Measurements from ENCODE around the gene GLIS1.

GLIS1 gene

GRCh38 chr1:53519421-53519820 lies 219.5 kb downstream of the GLIS1 start:
- no peak overlapping the region for H3K4me3 ChIP-seq (ENCODE audit: low read depth in 1 of 5, low read length in 5 of 5)
- H3K9me3 ChIP-seq (ENCODE audit: control insufficient read depth in 5 of 5, low read length in 5 of 5) = no peaks in the 10 kb centered on the region
- no peak overlapping the region for H3K27ac ChIP-seq (ENCODE audit: low read depth, low read length)
- no peaks in the 10 kb centered on the region for H3K4me1 ChIP-seq (ENCODE audit: control insufficient read depth in 5 of 5, insufficient read depth in 5 of 5, low read length in 5 of 5)
- H3K9ac ChIP-seq (ENCODE audit: low read length in 5 of 5) = no peak overlapping the region
- no peaks in the 10 kb centered on the region for H3K27me3 ChIP-seq (ENCODE audit: control insufficient read depth in 5 of 5, insufficient read depth in 4 of 5, low read length in 5 of 5)
- H3K36me3 ChIP-seq (ENCODE audit: control insufficient read depth in 5 of 5, insufficient read depth in 5 of 5, low read length in 5 of 5) = no peaks in the 10 kb centered on the region

DNA sequence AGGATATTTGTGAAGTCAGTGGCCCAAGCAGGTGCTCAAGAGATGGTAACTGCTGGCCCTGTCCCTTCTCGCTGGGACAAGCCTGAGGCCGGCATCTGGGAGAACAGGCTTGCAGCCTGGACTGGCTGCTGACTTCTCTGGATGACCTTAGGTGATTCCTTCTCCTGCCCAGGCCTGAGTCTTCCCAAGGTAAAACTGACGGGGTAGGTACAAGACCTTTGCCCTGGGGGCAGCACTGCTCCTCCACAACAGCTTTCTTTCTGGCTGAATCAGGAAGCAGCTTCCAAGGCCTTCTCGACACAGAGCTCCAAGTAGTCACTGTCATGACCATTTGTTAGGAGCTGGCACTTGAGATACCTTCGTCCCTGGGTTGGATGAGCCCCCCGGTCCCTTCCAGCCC lies 220.2 kb downstream of the GLIS1 start:
- Histone ChIP-seq H3K4me1 (ENCODE audit: control insufficient read depth in 5 of 5, insufficient read depth in 5 of 5, low read length in 5 of 5) (no peaks in the 10 kb centered on the region), H3K27me3 (ENCODE audit: control insufficient read depth in 5 of 5, insufficient read depth in 4 of 5, low read length in 5 of 5) (no peaks in the 10 kb centered on the region), H3K27ac (ENCODE audit: low read depth, low read length) (no peak overlapping the region), H3K36me3 (ENCODE audit: control insufficient read depth in 5 of 5, insufficient read depth in 5 of 5, low read length in 5 of 5) (no peaks in the 10 kb centered on the region), H3K9ac (ENCODE audit: low read length in 5 of 5) (no peak overlapping the region), H3K9me3 (ENCODE audit: control insufficient read depth in 5 of 5, low read length in 5 of 5) (no peaks in the 10 kb centered on the region), H3K4me3 (ENCODE audit: low read depth in 1 of 5, low read length in 5 of 5) (no peak overlapping the region)

DNA sequence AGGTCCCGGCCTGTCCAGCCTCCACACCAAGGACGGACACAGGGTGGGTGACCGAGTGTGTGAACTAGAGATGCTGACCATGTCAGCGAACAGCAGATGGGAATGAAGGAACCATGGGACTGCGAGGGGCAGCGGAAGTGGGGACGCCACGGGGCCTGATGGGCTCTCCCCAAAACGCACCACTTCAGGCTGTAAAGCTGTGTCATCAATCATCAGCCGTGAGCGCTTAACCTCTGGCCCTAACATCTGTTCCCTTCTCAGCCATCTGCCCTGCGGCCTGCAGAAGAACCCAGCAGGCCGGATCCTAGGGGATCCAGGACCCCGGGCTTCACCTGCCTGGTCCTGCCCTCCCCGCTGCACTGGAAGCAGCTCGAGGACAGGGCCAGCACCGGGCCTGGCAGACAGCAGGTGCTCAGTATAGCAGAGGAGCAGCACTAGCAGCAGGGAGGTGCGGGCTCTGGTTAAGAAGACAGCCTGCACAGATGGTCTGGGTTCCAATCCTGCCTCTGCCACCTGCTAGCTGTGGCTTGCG lies 221.1 kb downstream of the GLIS1 start:
- no peaks in the 10 kb centered on the region for H3K9me3 ChIP-seq (ENCODE audit: control insufficient read depth in 5 of 5, low read length in 5 of 5)
- no peaks in the 10 kb centered on the region for H3K4me1 ChIP-seq (ENCODE audit: control insufficient read depth in 5 of 5, insufficient read depth in 5 of 5, low read length in 5 of 5)
- no peak overlapping the region for H3K9ac ChIP-seq (ENCODE audit: low read length in 5 of 5)
- H3K27me3 ChIP-seq (ENCODE audit: control insufficient read depth in 5 of 5, insufficient read depth in 4 of 5, low read length in 5 of 5) = no peaks in the 10 kb centered on the region
- H3K4me3 ChIP-seq (ENCODE audit: low read depth in 1 of 5, low read length in 5 of 5) = no peak overlapping the region
- H3K27ac ChIP-seq (ENCODE audit: low read depth, low read length) = no peak overlapping the region
- no peaks in the 10 kb centered on the region for H3K36me3 ChIP-seq (ENCODE audit: control insufficient read depth in 5 of 5, insufficient read depth in 5 of 5, low read length in 5 of 5)

- Histone ChIP-seq H3K27me3 (ENCODE audit: control insufficient read depth in 5 of 5, insufficient read depth in 4 of 5, low read length in 5 of 5) (no peaks in the 10 kb centered on the region), H3K4me1 (ENCODE audit: control insufficient read depth in 5 of 5, insufficient read depth in 5 of 5, low read length in 5 of 5) (peaks cover 0 to 4% (median 0%) of the 10 kb centered on the region in 5 donors), H3K9me3 (ENCODE audit: control insufficient read depth in 5 of 5, low read length in 5 of 5) (no peaks in the 10 kb centered on the region), H3K4me3 (ENCODE audit: low read depth in 1 of 5, low read length in 5 of 5) (no peak overlapping the region), H3K36me3 (ENCODE audit: control insufficient read depth in 5 of 5, insufficient read depth in 5 of 5, low read length in 5 of 5) (no peaks in the 10 kb centered on the region), H3K9ac (ENCODE audit: low read length in 5 of 5) (no peak overlapping the region), H3K27ac (ENCODE audit: low read depth, low read length) (no peak overlapping the region)
Observed at GRCh38 chr1:53517109-53517508, 221.9 kb downstream of the GLIS1 start.

DNA sequence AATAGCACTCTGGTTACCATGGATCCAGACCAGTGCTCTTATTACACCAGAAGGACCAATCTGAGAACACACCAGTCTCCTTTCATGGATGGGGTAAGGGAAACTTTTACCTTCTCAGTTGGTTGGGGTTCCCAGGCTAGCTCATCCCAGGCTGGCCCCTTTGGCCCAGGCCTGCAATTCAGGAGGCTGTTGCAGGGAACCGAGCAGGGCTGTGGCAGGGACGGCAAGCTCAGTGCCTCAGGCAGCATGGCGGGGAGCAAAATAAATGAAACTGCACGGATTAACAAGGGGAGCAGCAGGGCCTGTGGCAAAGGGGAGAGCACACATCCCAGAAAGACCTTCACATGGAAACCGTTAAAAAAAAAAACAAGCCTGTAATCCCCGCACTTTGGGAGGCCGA lies 222.8 kb downstream of the GLIS1 start:
- Histone ChIP-seq H3K36me3 (ENCODE audit: control insufficient read depth in 5 of 5, insufficient read depth in 5 of 5, low read length in 5 of 5) (no peaks in the 10 kb centered on the region), H3K27me3 (ENCODE audit: control insufficient read depth in 5 of 5, insufficient read depth in 4 of 5, low read length in 5 of 5) (no peaks in the 10 kb centered on the region), H3K4me3 (ENCODE audit: low read depth in 1 of 5, low read length in 5 of 5) (no peak overlapping the region), H3K9ac (ENCODE audit: low read length in 5 of 5) (no peak overlapping the region), H3K27ac (ENCODE audit: low read depth, low read length) (no peak overlapping the region), H3K4me1 (ENCODE audit: control insufficient read depth in 5 of 5, insufficient read depth in 5 of 5, low read length in 5 of 5) (peaks cover 0 to 7% (median 0%) of the 10 kb centered on the region in 5 donors), H3K9me3 (ENCODE audit: control insufficient read depth in 5 of 5, low read length in 5 of 5) (no peaks in the 10 kb centered on the region)

DNA sequence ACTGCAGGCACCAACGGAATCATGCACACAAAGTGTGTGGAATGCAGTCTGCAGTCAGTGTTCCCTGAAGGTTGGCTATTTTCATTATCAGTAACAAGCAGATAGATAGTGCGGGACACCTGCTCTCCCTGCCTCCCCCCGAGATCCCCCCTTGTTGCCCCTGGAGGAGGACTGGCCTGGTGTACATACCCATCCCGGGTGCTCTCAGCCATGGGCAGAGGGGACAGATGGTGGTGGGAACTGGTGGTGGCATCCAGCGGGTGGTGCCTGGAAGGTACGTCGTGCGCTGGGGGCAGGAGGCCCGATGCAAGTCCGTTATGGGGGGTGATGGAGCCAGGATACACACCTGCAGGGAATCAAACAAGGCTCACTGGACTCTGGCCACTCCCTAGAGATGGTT lies 224.5 kb downstream of the GLIS1 start:
- Histone ChIP-seq H3K27ac (ENCODE audit: low read depth, low read length) (no peak overlapping the region), H3K36me3 (ENCODE audit: control insufficient read depth in 5 of 5, insufficient read depth in 5 of 5, low read length in 5 of 5) (no peaks in the 10 kb centered on the region), H3K9me3 (ENCODE audit: control insufficient read depth in 5 of 5, low read length in 5 of 5) (no peaks in the 10 kb centered on the region), H3K9ac (ENCODE audit: low read length in 5 of 5) (no peak overlapping the region), H3K27me3 (ENCODE audit: control insufficient read depth in 5 of 5, insufficient read depth in 4 of 5, low read length in 5 of 5) (no peaks in the 10 kb centered on the region), H3K4me1 (ENCODE audit: control insufficient read depth in 5 of 5, insufficient read depth in 5 of 5, low read length in 5 of 5) (peaks cover 0 to 7% (median 0%) of the 10 kb centered on the region in 5 donors), H3K4me3 (ENCODE audit: low read depth in 1 of 5, low read length in 5 of 5) (no peak overlapping the region)

GRCh38 chr1:53513846-53514245 lies 225.1 kb downstream of the GLIS1 start:
- Histone ChIP-seq H3K9ac (ENCODE audit: low read length in 5 of 5) (no peak overlapping the region), H3K4me3 (ENCODE audit: low read depth in 1 of 5, low read length in 5 of 5) (no peak overlapping the region), H3K27ac (ENCODE audit: low read depth, low read length) (no peak overlapping the region), H3K36me3 (ENCODE audit: control insufficient read depth in 5 of 5, insufficient read depth in 5 of 5, low read length in 5 of 5) (no peaks in the 10 kb centered on the region), H3K27me3 (ENCODE audit: control insufficient read depth in 5 of 5, insufficient read depth in 4 of 5, low read length in 5 of 5) (no peaks in the 10 kb centered on the region), H3K4me1 (ENCODE audit: control insufficient read depth in 5 of 5, insufficient read depth in 5 of 5, low read length in 5 of 5) (peaks cover 0 to 7% (median 0%) of the 10 kb centered on the region in 5 donors), H3K9me3 (ENCODE audit: control insufficient read depth in 5 of 5, low read length in 5 of 5) (no peaks in the 10 kb centered on the region)

DNA sequence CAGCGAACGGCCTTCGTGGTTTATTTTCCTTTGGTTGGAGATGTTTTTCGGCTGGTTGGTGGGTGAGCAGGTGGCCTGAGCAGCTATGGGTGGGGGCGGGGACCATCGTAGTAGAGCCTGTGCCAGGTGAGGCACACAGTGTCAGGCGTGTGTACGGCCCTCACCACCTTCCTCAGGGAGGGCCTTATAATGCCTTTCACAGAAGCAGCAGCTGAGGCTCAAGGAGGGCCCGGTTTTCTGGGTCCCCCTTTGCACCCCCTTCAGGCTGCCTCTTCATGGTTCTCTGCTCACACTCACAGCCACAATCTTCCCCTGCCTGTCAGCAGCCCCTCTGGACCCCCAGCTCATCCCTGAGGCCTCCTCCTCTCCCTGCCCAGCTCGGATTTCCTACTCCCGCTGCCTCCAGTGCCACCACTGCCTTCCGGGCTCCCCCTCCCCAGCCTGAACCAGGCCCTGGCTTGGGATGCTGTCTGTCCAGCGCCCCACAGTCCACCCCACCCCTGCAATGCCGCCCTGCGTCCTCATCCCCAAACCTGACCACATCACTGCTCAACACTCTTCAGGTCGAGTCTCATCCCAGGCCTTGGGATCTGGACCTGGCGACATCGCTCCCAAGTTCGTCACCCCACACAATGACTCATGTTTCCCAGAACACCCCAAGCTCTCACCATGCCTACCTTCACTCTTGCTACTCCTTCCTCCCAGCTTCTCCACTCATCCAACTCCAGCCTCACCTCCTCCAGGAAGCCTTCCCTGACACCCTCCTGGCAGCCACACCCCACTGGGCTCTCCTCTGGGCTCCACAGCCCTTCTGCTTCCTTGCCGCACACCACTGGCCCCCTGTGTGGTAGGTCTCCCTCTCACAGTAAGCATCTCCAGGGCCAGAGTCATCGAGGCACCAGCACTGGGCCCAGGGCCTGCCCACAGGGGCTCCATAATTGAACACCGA lies 225.9 kb downstream of the GLIS1 start:
- no peak overlapping the region for H3K27ac ChIP-seq (ENCODE audit: low read depth, low read length)

DNA sequence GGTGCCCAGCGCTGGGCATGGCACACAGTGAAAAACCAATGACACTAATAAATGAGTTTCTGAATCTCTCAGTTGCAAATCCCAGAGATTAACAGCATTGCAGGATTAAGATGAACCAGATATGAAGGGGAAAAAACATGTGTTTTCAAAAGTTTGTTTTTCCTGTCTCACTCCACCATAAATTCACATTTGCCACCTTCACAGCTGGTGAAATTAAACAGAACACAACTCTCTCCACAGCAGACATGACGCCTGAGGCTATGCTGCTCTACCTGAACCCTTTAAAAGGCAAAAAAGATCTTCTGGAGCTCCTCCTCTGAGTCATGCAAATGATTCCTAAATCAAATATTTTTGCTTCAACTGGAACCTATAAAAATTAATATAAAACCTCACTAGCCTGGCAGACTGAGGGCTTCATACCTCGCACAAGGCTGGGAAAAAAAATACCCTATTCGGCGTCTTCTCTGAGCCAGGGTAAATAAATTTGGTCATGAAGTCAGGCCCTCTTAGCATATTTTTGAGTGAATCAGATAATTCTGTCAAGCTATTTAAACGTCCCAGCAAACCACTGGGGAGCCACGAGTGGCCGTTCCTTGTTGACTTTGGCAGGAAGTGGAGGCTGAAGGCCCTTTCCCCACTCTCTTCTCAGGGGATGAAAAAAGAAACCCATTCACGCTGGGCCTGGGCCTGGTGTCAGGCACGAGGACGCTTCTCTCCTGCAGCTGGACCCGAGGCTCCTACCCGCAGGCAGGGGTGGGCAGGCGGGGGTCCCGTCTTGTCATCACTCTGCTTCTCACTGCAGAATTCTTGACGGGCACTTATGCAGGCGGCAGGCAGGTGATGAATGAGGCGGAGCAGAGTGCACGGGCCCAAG lies 226.8 kb downstream of the GLIS1 start:
- Histone ChIP-seq H3K27ac (ENCODE audit: low read depth, low read length) (no peak overlapping the region), H3K36me3 (ENCODE audit: control insufficient read depth in 5 of 5, insufficient read depth in 5 of 5, low read length in 5 of 5) (no peaks in the 10 kb centered on the region), H3K27me3 (ENCODE audit: control insufficient read depth in 5 of 5, insufficient read depth in 4 of 5, low read length in 5 of 5) (no peaks in the 10 kb centered on the region), H3K9me3 (ENCODE audit: control insufficient read depth in 5 of 5, low read length in 5 of 5) (no peaks in the 10 kb centered on the region), H3K4me1 (ENCODE audit: control insufficient read depth in 5 of 5, insufficient read depth in 5 of 5, low read length in 5 of 5) (peaks cover 0 to 7% (median 0%) of the 10 kb centered on the region in 5 donors), H3K4me3 (ENCODE audit: low read depth in 1 of 5, low read length in 5 of 5) (no peak overlapping the region), H3K9ac (ENCODE audit: low read length in 5 of 5) (no peak overlapping the region)

More for the DNA sequence above, 225.9 kb downstream of the GLIS1 start:
- Histone ChIP-seq H3K4me1 (ENCODE audit: control insufficient read depth in 5 of 5, insufficient read depth in 5 of 5, low read length in 5 of 5) (peaks cover 0 to 7% (median 0%) of the 10 kb centered on the region in 5 donors), H3K27me3 (ENCODE audit: control insufficient read depth in 5 of 5, insufficient read depth in 4 of 5, low read length in 5 of 5) (no peaks in the 10 kb centered on the region), H3K4me3 (ENCODE audit: low read depth in 1 of 5, low read length in 5 of 5) (no peak overlapping the region), H3K9ac (ENCODE audit: low read length in 5 of 5) (no peak overlapping the region), H3K9me3 (ENCODE audit: control insufficient read depth in 5 of 5, low read length in 5 of 5) (no peaks in the 10 kb centered on the region), H3K36me3 (ENCODE audit: control insufficient read depth in 5 of 5, insufficient read depth in 5 of 5, low read length in 5 of 5) (no peaks in the 10 kb centered on the region)

Data from subcutaneous abdominal adipose tissue (tissue), 5 donors.